ENCODE measurements around the gene PHEX.
A peak's percentile ranks its signal among the peaks of the same experiment; 100 is the strongest.

The PHEX gene

DNA sequence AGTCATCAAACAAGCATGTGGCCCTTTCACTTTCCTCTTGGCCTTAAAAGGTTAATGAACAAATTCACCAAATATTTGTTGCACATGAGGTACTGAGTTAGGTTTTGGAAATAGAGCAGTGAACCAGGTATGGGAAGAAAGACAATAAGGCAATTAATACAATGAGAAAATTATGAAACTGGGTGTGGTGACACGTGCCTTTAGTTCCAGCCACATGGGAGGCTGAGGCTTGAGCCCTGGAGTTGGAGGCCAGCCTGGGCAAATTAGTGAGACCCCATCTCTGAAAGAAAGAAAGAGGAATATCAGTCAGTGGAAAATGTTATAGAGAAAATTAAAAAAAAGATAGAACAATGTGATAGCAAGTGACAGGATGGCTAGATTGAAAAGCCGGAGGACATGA, 8.1 kb downstream of the PHEX start:
- no peak for DNase-seq (ENCODE audit: low read depth)

DNA sequence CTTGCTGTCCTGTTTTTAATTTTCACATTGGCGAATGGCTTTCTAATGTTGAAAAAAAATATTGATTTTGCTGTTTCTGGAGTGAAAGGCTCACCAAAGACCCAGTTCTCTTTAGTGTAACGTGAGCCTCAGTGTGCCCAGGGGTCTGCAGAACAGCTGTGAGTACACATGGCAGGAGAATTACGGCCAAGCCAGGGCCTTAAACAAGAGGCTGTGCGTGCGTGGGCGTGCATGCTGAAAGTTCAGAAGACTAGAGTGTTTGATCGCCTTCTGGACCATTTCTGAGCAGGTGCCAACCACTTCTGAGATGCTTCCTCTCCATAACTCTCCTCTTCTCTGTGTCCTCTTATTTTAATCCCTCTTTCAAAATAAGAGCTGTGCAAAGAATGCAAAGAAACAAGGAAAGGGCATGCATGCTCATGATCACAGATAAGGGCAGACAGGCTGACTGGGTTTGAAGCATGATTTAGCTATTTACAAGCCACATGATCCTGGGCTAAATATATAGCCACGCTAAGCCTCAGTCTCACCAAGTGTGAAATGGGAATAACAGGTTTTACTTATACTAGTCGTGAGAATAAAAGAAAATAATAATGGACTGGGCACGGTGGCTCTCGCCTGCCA, 9.9 kb downstream of the PHEX start:
- DNase-seq (ENCODE audit: low read depth), result no peak

DNA sequence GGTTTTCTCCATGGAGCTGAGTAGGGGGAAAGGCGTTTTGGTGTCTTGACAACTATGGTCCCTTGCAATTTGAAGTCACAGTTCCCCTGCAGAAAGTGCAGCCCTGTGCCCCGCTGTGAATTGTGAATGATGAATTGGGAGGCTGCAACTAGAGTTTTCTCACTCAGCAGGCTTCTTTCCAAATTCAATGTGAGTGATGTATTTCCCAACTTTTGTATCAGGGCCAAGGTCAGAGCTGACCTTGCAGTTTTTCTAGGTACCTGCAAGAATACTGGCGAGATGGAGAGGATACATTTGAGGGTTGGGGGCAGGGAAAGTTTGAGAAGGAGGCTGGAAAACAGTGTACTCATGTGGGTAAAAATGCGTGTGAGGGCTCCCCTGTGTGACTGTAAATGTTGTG, 11.7 kb downstream of the PHEX start:
- DNase-seq (ENCODE audit: low read depth), result no peak

DNA sequence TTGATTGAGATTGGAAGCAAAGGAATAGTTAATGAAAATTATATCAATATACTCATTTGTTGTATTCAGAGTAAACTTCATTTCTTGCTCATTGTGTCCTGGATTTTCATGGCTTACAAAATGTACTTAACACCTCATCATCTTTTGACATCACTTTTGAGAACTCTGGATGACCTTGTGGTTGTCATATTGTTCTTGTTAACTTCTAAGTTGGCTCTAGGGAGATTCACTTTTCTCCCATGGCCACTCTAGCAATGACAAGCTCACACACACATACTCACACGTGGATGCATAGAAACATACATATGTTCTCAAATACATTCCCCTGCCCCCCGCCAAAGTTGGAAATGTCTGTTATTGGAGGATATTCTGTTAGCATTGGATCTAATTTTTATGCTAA, 15.3 kb downstream of the PHEX start:
- no peak for DNase-seq (ENCODE audit: low read depth)

DNA sequence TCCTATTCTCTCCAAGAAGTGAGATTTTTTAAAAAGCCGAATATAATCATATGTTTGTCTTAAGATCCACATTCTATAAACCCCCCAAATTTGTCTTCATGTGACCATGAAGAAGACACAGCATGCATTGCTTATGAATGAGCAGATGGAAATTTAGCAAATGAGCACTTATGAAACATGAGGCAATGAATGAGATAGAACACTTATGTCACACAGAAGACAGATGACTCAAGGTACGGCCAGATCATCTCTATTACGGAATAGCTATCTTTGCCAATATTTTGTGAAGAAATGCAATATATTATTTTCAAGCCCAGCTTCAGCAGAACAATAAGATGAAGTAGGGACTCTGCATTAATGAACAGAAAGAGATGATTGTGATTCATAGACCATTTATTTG, 21.4 kb downstream of the PHEX start:
- DNase-seq (ENCODE audit: low read depth), result no peak

DNA sequence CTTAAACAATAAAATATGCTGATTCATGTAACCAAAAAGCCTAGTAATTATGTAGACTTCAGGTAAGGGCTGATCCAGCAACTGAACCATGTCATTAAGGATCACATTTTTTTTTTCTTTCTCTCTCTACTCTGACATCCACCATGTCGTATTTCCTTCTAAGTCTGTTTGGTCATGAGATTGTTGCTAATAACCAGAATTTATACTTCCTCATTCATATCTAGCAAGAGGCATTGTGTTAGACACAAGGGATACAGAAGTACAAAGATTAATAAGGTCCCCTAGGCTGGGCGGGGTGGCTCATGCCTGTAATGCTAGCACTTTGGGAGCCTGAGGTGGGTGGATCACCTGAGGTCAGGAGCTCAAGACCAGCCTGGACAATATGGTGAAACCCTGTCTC, 24.1 kb downstream of the PHEX start:
- no peak for DNase-seq (ENCODE audit: low read depth)

DNA sequence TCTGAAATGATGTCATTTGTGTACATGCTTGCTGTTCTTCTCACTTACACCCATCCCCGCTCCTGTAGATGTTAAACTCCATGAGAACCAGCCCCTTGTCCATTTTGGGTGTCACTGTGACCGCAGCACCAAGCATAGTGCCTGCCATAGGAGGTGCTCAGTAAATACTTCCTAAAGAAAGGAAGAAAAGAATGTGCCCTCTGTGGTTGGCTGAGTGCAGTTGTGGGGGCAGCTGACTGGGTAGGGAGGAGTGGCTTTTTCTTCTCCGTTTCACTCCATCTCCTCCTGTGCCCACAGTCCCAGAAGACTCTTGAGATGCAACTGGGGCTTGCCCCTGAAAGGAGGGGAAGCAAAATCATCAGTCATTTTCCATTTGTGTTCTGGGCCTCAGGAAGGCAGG, 25.5 kb downstream of the PHEX start:
- DNase-seq (ENCODE audit: low read depth), result no peak

DNA sequence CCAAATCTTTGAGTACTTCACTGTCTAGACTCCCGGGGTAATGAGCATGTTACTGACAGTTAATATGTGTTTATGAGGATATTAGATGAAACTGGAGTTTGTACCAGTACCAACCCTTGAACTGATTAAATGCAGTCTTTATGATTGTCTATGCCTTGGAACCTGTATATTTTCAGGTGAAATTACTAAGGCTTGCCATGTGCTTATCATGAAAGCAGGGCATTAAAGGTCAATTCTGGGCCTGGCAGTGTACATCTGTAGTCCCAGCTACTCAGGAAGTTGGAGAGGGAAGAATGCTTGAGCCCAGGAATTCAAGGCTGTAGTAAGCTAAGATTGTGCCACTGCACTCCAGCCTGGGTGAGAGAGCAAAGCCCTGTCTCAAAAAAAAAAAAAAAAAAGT, 27.6 kb downstream of the PHEX start:
- DNase-seq (ENCODE audit: low read depth), result no peak

DNA sequence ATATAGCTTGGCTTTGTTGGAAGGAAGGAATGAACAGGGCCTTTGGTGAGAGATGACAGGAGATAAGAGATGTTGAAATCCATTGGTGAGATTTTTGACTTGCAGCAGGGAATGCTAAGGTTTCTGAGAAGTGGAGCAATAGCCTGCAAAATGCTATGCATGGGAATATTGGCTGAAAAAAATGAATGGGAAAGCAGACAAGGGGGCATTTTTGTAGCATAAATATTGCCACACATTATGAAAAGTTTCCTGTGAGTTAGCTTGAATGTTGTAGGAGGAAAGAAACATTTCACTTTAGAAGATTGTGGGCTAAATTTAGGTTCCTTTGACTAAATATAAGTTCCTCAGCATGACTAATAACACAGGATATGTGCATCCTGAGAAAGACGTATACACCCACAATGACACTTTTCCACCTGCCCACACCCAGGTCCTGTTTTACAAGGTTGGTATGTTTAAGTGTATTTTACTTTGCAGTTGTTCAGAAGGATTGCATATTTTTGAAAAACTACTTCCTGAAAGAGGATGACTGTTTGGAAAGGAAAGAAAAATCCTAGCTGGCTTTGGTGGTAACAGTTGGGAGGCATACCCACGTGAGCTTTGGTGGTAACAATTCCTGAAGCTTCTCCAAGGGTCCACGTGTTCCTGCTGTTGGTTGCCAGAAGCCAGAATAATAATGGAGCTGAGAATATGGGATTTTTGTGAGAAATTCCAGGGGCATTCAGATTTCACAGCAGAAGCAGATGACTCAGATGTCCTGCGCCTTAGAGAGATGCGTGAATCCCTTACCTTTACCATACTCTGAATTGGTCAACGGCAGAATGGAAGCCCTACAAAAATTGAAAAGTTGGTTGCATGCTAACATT, 28.5 kb downstream of the PHEX start:
- DNase-seq (ENCODE audit: low read depth), result no peak

DNA sequence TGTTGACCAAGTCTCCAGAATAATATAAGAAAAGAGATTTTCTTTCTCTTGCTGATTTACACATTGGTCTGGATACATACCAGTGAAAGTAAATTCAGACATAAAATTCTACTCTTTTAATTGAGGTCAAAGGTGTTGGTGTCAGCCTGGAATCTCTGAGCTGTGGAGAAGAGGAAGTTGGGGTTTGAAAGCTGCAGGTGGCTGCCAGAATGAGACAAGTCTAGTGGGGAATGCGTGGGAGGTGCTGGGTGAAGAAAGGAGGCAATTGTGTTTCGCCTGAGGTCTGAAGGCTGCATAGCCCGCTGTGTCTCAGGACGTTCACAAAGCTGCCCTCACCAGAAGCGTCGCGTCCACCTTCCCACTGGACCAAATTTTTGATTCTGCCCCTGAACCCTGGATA, 31.2 kb downstream of the PHEX start:
- no peak for DNase-seq (ENCODE audit: low read depth)

DNA sequence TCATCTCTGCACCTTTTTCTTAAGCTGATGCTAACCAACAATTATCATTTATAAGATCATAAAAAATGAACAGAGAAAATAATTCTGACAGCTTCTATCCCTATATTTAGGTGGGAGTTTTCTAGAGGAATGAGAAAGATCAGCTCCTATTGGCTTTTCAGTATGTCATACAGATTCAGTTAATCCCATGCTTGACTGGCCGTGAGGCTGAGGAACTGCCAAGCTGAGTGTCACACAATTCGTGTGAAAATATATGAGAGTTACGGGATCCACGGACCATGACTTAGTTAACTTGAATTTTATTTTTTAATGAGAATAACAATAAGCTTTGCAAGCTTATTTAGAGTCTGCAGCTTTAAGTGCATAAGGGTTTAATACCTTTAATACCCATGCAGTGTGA, 37.5 kb downstream of the PHEX start:
- no peak for DNase-seq (ENCODE audit: low read depth)

DNA sequence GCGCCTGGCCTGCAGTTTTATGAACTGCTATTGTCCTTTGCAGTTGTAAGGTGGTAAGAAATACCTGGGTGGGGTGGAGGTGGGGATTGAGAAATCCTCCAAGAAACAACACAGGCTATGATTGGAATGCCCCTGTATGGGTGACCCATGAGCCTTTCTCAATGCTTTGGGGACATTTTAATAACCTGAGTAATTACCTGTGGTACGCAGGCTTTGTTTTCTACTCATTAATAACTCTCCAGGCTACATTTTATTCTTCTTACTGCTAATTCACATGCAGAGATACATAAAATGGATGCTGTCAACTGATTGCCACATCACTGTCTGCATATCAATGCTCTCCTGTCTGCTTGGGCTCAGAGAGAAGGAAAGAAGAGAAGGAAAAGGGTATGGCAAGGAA, 41.8 kb downstream of the PHEX start:
- no peak for DNase-seq (ENCODE audit: low read depth)

DNA sequence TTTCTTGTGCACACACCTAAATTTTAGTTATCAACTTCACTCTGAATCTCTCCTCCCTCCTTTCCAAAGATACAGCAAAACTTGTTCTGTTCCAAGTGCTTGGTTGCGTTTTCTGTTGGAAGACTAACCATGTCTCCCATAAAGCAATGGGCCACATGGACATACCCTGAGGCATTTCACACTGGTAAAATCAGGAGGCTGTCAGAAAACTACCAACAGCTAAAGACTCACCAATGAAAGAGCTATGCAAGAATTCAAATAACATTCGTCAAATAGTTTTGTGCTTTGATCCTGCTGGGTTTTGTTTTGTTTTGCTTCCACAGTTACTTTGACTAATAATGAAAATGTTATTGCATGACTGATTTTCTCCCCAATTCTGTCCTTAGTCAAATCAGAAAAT, 46.0 kb downstream of the PHEX start:
- DNase-seq (ENCODE audit: low read depth), result no peak

DNA sequence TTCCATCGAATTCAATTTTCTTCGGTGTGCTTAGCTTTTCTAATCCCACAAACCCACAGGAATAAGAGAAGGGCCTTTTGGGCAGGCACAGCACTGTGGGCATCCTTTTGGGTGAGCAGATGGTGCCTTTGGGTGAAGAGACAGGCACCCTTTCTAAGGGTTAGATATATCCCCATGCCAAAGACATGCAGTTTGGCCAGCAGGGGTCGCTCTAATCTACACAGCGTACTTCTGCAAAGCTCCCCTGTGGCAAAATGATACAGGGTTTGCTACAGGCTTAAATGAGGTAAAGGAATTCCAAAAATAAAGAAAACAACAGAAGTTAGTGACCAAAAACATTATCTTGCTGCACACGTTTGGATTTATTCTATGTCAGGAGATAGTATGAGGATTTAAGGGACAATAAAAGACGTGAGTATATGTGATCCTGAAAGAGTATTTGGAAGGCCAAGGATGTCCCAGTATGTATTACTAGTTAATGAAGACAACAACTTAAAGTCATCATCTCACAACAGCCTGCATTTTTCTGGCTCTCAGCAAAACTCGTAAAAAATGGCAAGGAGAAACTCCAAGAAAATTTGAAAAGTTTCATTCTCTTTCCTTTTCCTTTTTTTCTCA, 49.5 kb downstream of the PHEX start:
- peak; percentile 36 for DNase-seq (ENCODE audit: low read depth)

DNA sequence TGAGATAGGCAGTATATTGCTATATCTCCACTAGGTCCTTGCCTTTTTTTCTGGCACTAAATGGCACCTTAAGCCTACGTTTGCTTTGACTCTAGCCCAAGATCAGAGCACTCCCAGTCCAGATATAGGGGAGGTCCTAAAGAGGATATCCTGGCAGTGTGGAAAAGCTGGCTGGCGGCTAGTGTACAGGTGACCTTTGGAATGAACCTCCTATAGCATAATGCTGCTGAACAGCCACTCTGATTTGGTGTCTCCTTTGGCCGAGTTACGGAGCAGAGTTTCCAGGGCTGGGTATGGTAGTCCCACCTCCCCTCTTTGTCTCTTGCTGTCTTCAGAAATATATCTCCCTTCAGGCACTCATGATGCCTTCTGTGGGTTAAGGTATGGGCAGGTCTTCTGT, 53.9 kb downstream of the PHEX start:
- no peak for DNase-seq (ENCODE audit: low read depth)

DNA sequence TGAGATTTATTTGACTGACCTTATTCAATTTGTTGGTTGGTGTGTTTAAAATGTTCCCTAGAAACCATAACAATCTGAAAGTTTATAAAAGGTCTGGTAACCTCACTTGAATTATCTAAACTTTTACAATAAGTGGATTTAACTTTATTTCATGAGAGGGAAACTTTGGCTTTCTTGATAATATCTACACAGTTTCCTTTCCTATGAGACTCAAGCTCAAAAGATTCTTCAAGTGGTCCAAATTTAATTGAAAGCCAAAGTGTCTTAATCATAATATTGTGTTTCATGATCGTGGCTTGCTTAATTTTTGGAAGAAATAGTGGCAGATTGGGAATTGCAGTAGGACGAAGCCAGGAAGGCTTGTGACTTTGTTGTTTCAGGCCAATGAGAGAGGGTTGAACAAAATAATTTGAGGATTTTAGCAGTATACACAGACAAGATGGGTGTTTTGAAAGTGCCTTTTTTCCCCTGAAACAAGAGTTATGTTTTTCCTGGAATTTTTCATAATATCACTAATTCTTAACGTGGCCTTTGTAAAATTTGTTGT, 55.0 kb downstream of the PHEX start:
- no peak for DNase-seq (ENCODE audit: low read depth)

DNA sequence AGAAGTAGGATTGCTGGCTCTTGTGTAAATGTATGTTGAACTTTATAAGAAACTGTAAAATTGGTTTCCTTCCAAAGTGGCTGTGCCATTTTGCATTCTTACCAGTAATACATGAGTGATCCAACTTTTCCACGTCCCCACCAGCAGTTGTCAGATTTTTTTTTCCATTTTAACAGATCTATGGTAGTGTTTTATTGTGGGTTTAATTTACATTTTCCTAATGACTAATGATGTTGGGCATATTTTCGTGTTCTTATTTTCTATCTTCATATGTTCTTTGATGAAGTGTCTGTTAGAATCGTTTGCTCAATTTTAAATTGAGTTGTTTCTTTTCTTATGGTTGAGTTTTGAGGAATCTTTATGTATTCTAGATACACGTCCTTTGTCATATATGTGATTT, 56.2 kb downstream of the PHEX start:
- DNase-seq (ENCODE audit: low read depth), result no peak

DNA sequence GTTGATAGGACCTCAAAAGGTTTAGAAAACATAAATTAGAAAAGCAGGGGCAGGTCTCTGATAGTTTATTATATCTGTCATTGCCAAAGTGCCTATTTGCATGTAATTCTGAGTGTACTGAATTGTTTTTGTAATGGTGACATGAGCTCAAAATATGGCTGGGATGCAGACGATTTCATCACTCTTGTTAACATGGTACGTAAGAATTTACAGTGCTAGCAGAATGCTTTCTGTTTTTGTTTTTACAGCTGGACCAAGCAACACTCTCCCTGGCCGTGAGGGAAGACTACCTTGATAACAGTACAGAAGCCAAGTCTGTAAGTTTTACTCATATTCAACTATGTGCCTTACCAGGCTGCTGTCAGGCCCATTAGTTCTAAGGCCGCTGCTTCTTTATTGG, 58.1 kb downstream of the PHEX start:
- DNase-seq (ENCODE audit: low read depth), result no peak

DNA sequence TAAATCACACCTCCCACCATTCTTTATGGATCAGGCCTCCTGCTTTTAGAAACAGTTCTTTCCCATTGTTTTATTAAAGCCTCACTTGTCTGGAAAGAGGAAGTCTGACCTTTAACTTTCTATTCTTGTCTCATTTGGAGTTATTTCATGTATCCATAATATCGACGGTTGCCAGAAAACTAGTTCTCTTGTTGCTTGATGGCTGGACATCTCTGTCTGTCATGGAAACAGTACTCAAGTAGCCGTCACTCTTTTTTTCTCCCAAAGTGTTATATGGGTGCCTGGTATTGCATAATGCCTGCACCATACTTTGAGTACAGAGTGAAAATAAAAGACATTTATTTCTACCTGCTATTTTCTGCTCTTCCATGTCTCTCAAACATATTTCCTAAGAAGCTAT, 61.4 kb downstream of the PHEX start:
- DNase-seq (ENCODE audit: low read depth), result no peak

DNA sequence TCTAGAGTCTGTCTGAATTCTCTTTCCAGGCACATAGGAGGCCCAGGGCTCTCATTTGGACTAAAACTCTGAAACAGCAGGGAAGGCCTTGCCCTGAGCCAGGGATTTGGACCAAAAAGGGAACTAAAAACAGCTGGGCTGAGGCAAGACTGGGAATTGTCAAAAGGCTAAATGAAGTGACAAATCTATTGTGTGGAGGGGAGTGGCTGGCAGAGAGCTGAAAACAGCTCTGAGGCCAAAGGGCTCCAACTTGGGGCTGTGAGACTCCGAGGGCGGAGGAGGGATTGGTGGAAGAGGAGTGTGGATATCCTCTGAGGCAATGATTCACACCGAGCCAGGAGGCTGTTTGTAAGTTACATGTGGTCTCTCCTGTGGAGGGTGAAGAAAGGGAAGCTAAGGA, 63.2 kb downstream of the PHEX start:
- no peak for DNase-seq (ENCODE audit: low read depth)

DNA sequence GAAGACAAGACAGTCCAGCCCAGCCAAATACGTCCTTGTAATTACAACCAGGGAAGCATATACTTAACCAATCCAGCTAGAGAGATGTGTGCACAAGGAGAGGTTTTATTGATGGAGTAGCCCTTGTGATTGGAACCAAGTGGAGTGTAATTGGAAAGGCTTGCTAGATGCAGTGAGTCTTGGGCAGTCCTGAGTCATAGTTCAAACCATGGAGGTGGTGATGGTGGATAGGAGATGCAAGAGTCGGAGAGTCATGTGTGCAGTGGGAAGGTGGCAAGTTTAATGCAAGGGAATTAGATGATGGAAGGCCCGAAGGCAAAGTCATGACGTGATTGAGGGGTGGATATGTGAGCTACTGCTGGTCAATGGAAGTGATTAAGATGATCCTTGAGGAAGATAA, 63.7 kb downstream of the PHEX start:
- no peak for DNase-seq (ENCODE audit: low read depth)

DNA sequence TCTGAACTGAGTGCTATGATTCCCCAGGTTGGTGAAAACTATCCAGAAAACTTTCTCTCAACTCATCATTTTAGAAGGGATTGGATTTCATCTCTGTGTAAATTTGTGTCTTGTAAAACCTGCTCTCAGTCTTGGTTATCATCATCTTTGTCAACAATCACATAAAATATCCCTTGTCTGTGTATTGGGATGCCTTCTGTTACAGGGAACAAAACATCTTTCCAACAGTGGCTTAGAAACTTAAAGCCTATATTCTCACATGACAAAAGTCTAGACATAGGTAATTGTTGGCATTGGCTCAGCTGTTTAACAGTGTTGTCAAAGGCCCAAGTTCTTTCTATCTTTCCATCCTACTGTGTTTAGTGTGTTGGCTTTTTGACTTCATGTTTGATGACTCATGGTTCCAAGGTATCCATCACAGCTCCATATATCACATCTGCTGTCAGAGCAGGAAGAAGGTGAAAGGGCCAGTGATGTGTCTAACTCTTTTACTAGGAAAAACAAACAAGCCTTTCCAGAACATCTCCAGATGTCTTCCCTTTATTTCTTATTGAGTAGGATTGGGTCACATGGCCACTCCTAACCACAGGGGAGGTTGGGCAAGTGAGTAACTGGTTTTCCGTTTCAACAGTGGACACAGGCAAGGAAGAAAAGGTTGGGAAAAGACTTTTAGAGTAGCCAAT, 65.0 kb downstream of the PHEX start:
- no peak for DNase-seq (ENCODE audit: low read depth)

DNA sequence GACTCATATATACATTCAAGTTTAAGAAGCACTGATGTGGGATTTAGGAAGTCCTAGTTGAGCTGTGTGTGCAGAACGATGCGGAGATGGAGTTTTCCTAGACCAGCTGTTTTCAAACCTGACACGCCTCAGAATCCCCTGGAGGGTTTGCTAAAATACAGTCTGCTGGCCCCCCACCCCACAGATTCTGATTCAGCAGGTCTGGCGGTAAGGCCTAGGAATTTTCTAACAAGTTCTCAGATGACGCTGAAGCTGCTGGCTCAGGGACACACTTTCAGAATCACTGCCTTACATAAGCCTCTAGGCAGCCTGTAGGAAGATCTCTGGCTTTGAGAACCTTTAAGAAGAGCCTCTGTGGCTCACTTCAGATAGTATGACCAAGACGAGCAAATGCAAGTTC, 73.1 kb downstream of the PHEX start:
- DNase-seq (ENCODE audit: low read depth), result no peak

Measured in activated T-helper 9 cell treated with anti-CD3 and anti-CD28 coated beads, Interleukin-2, amount 50 U/mL, for 16 hours (primary cell).